C4-2B (cell line): ENCODE measurements around the gene LYST.

Experiments
- CTCF ChIP-seq: fragments of 450-650 bp; conservative IDR thresholded peaks from 2 replicates; pipeline ENCODE4 v1.5.1; 2017; ENCODE audit warnings: mild to moderate bottlenecking
- ZFX ChIP-seq: fragments of 450-650 bp; IDR thresholded peaks from 2 replicates; pipeline ENCODE4 v1.6.1; 2017

- TF ChIP-seq CTCF (no peak), ZFX (no peak)
These were observed 28.7 kb downstream of the LYST start for GRCh38 chr1:235838021-235838420.
